Measurements from ENCODE around the gene CASKIN1.

Gene CASKIN1

GRCh38 chr16:2195322-2196161, 863 bp downstream of the CASKIN1 start:
- DNase-seq (ENCODE audit: insufficient read length, low spot score) = no peak
- no peak for FAIRE-seq

DNA sequence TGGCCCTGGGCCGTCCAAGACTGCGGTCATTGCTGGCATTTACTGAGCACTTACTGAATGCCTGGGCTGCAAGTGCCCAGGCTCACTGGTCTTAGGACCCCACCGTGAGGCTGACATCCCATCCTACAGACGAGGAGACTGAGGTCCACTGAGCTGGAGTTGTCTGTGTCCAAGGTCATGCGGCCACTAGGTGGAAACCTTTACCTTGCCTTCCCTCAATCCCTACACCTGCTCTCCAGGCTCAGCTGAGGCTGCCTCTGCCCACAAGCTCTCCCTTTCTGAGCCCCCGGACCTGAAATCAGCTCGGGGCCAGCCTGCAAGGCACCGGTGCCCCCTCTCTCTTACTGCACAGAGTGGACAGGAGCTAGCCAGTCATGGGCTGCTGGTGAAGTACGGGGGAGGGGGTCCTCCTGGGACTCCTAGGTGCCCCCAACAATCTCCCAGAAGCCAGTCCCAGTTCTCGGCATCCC, 1.5 kb downstream of the CASKIN1 start:
- DNase-seq (ENCODE audit: insufficient read length, low spot score) (peak; percentile 85), FAIRE-seq (no peak)

- DNase-seq (ENCODE audit: insufficient read length, low spot score) = no peak
These were observed 2.1 kb downstream of the CASKIN1 start for GRCh38 chr16:2194166-2194834.

GRCh38 chr16:2191446-2191706, 5.0 kb downstream of the CASKIN1 start:
- no peak for DNase-seq (ENCODE audit: insufficient read length, low spot score)
- FAIRE-seq = no peak

More at GRCh38 chr16:2194166-2194834, 2.1 kb downstream of the CASKIN1 start:
- no peak for FAIRE-seq

DNA sequence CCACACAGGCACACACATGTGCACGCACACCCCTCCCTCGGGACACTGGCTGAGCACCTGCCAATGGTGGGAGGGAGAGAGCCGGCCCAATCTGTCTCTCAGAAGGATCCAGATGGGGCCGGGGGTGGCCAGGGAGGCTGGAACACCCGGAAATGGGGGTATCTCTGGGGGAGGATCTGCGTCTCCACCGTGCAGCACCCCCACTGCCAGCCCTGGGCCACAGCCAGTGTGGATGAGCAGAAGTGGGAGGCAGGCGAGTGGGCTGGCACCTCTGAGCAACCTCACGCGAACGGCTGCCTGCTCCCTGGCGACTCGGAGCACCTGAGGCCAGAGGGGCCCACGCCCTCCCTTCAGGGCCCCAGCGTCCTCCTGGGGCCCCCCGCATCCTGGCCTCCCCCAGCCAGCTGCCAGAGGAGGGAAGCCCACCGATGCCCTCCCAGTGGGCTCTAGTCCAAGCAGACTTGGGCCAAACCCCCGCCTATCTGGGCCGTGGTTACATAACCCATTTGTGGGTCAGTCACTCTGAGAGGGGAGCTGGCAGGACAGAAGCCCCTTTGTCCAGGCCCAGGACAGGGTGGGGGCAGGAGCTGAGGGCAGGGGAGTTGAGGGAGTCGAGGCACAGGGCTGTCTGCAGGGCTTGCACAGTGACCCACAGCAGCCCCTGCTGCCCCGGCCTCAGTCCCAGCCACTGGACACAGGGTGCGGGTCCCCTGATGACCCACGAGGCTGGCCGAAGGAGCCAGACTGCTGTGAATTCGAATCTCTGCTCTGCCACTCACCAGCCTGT, 5.6 kb downstream of the CASKIN1 start:
- FAIRE-seq (no peak), DNase-seq (ENCODE audit: insufficient read length, low spot score) (no peak)

DNA sequence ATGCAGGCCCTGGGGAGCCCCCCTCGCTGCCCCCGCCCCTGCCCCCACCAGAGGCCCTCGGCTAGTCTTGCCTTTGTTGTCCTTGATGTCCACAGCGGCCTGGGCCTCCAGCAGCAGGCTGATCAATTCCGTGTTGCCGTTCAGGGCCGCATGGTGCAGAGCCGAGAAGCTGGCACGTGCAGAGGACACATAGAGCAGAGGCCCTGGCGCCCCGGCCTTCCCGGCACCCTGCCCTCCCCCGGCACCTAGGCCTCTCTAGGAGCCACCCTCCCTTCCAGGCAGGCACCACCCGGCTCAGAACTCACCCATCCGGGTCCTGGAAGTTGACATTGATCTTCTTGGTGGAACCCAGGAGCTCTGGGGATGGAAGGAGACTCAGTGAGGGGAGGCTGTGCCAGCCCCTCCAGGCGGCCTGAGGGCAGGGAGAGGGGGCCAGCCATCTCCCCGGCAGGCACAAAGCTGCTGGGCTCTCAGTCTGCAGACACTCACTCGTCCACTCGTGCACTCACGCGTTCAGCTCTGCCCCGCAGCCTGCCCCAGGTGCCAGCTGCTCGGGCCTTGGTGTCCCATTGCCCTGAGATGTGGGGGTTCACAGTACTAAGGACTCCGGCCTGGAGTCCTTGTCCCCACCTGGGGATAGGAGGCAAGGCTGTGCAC, 6.3 kb downstream of the CASKIN1 start:
- no peak for FAIRE-seq
- no peak for DNase-seq (ENCODE audit: insufficient read length, low spot score)

DNA sequence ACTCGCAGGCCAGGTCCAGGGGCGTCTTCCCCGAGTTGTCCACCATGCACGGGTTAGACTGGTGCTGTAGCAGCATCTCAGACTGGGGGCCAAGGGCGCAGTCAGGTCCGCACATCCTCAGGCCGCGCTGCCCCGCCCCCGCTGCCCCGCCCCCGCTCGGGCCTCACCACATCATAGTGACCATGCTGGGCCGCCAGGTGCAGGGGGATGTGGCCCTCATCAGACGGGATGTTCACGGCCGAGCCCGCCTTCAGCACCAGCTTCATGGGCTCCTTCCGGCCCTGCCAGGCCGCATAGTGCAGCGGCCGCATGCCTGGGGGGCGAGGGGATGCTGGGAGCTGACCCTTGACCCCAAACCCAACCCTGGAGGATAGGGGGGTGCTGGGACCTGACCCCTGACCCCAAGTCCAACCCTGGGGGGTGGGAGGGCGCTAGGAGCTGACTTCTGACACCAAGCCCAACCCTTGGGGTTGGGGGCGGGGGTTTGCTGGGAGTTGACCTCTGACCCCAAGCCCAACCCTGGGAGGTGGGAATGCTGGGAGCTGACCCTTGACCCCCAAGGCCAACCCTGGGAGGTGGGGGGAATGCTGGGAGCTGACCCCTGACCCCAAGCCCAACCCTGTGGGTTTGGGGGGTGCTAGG, 7.0 kb downstream of the CASKIN1 start:
- FAIRE-seq (no peak), DNase-seq (ENCODE audit: insufficient read length, low spot score) (no peak)

GRCh38 chr16:2188395-2188794, 8.0 kb downstream of the CASKIN1 start:
- DNase-seq (ENCODE audit: insufficient read length, low spot score) (no peak), FAIRE-seq (no peak)

GRCh38 chr16:2187212-2187611, 9.2 kb downstream of the CASKIN1 start:
- no peak for FAIRE-seq
- no peak for DNase-seq (ENCODE audit: insufficient read length, low spot score)

DNA sequence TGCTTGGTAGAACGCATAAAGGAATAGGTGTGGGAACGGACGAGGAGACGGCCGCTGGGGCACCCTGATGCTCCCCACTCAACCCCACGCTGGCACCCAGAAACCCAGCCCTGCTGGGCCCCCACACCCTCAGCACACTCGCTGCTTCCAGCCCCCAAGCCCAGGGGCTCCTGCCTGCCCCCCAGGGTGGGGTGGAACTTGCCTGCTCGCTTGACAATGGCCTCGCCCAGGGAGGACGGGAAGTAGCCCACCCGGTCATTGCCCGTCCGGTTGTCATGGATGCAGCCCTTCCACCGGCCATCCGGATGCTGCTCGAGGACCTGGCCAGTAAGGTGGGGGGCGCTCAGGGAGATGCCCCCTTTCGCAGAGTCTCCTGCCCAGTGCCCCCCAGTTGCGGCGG, 9.9 kb downstream of the CASKIN1 start:
- FAIRE-seq = no peak

GRCh38 chr16:2186064-2186463, 10.3 kb downstream of the CASKIN1 start:
- no peak for FAIRE-seq

More for the DNA sequence above, 9.9 kb downstream of the CASKIN1 start:
- no peak for DNase-seq (ENCODE audit: insufficient read length, low spot score)

DNA sequence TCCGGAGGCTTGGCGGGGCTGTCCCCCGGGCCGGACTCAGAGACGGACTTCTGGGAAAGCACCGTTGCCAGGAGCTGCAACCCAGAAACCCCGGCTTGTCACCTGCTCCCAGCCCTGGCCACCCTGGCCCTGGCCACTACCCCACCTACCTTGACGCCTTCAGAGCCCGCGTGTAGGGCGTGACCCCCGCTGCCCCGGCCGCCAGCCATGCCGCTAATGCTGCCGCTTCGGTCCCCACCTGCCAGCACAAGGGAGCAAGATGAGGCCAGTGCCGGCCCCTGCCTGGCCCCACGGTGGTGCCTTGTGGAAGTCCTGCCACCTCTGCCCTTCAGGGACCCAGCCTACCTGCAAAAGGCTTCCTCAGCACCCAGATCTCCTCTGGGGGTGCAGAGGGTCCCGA, 11.4 kb downstream of the CASKIN1 start:
- FAIRE-seq (no peak), DNase-seq (ENCODE audit: insufficient read length, low spot score) (no peak)

More at GRCh38 chr16:2186064-2186463, 10.3 kb downstream of the CASKIN1 start:
- DNase-seq (ENCODE audit: insufficient read length, low spot score) = no peak

DNA sequence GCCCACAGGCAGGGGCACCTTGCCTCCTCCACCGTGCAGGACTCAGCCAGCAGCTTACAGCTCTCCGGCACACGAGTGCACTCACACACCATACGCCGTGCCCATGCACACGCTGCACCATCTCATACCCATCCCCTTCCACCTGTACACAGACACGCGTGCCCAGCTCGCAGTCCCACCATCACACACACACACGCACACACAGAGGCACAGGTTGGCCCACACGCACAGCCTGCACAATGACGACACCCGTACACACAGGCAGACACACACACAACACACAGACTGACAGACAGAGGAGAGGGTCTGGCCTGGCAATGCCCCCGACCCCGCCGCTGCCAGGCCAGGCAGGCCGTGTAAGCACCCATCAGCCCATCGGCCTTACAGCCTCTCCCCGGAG, 12.1 kb downstream of the CASKIN1 start:
- no peak for DNase-seq (ENCODE audit: insufficient read length, low spot score)
- FAIRE-seq = no peak

GRCh38 chr16:2183671-2184070, 12.7 kb downstream of the CASKIN1 start:
- FAIRE-seq (no peak), DNase-seq (ENCODE audit: insufficient read length, low spot score) (no peak)

- DNase-seq (ENCODE audit: insufficient read length, low spot score) = no peak
- no peak for FAIRE-seq
These were observed 14.5 kb downstream of the CASKIN1 start for GRCh38 chr16:2181952-2182351.

- no peak for FAIRE-seq
These were observed 15.2 kb downstream of the CASKIN1 start for GRCh38 chr16:2180962-2181923.

DNA sequence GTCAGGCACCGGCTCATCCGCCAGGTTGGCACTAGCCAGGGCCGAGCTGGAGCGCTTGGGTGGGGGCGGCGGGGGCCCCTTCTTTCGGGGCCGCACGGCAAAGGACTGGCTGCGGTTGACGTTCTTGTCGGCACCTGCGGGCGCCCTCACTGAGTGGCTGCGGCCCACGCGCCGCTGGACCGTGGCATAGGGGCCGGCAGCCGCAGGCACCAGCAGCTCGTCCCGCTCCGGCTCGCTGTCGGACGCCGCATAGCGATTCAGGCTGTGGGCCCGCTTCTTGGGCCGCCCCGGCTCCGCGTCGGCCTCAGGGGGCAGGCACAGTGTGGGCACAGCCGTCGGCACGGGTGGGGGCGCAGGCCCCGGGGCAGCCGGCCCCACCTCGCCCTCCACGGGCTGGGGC, 15.9 kb downstream of the CASKIN1 start:
- FAIRE-seq (no peak), DNase-seq (ENCODE audit: insufficient read length, low spot score) (no peak)

More at GRCh38 chr16:2180962-2181923, 15.2 kb downstream of the CASKIN1 start:
- no peak for DNase-seq (ENCODE audit: insufficient read length, low spot score)

- no peak for DNase-seq (ENCODE audit: insufficient read length, low spot score)
These were observed 16.8 kb downstream of the CASKIN1 start for GRCh38 chr16:2179576-2179975.

GRCh38 chr16:2179107-2179501, 17.3 kb downstream of the CASKIN1 start:
- FAIRE-seq = no peak
- no peak for DNase-seq (ENCODE audit: insufficient read length, low spot score)

More at GRCh38 chr16:2179576-2179975, 16.8 kb downstream of the CASKIN1 start:
- FAIRE-seq = no peak
